ENCODE measurements around the gene DHX32. TPM values are rescaled to one million over a fixed set of nuclear protein-coding genes. Genes with fewer than 3 reads are reported as not detected.

Gene DHX32
- total RNA-seq, 1 experiment from 2014 or later = 36.2 TPM

- BruUV-seq (replicated peaks) = no TSS peak
- Histone ChIP-seq H3K9me3 (ENCODE audit: low read depth, low read length, poor library complexity, severe bottlenecking) (no peaks in the 10 kb centered on the region), H3K36me3 (ENCODE audit: insufficient read depth, low read length, poor library complexity, severe bottlenecking) (peaks cover 19% of the 10 kb centered on the region), H3K27ac (ENCODE audit: low read depth, low read length, poor library complexity, severe bottlenecking) (no peak overlapping the region), H3K4me1 (ENCODE audit: insufficient read depth, low read length, poor library complexity, severe bottlenecking) (no peaks in the 10 kb centered on the region), H3K4me3 (ENCODE audit: low read depth, low read length, poor library complexity, severe bottlenecking) (no peak overlapping the region), H3K27me3 (replicated peaks; ENCODE audit: insufficient read depth, low read depth, low read length, poor library complexity) (no peaks in the 10 kb centered on the region)
- intact Hi-C loops (cut with micrococcal nuclease; ENCODE audit: unreplicated experiment) = no loop called here
- CTCF ChIA-PET = no interaction called here
- TF ChIP-seq EZH2 (IDR thresholded peaks at IDR 0.05; ENCODE audit: borderline replicate concordance, low read depth, low read length, poor library complexity, severe bottlenecking) (no peak), CTCF (conservative IDR thresholded peaks at IDR 0.05; ENCODE audit: low read depth, low read length) (no peak)
- no peak for DNase-seq (ENCODE audit: low spot score)
- POLR2A ChIA-PET (ENCODE audit: low non-redundant PET) = no interaction called here
Observed at GRCh38 chr10:125849448-125849847, 31.6 kb downstream of the DHX32 start.

GRCh38 chr10:125848857-125849256 is 32.2 kb downstream of the DHX32 start:
- ChIA-PET CTCF (no interaction called here), POLR2A (ENCODE audit: low non-redundant PET) (no interaction called here)
- no peak for DNase-seq (ENCODE audit: low spot score)
- Histone ChIP-seq H3K27me3 (replicated peaks; ENCODE audit: insufficient read depth, low read depth, low read length, poor library complexity) (no peaks in the 10 kb centered on the region), H3K4me3 (ENCODE audit: low read depth, low read length, poor library complexity, severe bottlenecking) (no peak overlapping the region), H3K9me3 (ENCODE audit: low read depth, low read length, poor library complexity, severe bottlenecking) (no peaks in the 10 kb centered on the region), H3K4me1 (ENCODE audit: insufficient read depth, low read length, poor library complexity, severe bottlenecking) (no peaks in the 10 kb centered on the region), H3K36me3 (ENCODE audit: insufficient read depth, low read length, poor library complexity, severe bottlenecking) (peaks cover 19% of the 10 kb centered on the region), H3K27ac (ENCODE audit: low read depth, low read length, poor library complexity, severe bottlenecking) (no peak overlapping the region)
- no TSS peak for BruUV-seq (replicated peaks)
- no peak for TF ChIP-seq CTCF (conservative IDR thresholded peaks at IDR 0.05; ENCODE audit: low read depth, low read length)
- TF ChIP-seq EZH2 (IDR thresholded peaks at IDR 0.05; ENCODE audit: borderline replicate concordance, low read depth, low read length, poor library complexity, severe bottlenecking) = no peak
- intact Hi-C loops (cut with micrococcal nuclease; ENCODE audit: unreplicated experiment) = no loop called here

GRCh38 chr10:125848371-125848770 is 32.7 kb downstream of the DHX32 start:
- intact Hi-C loops (cut with micrococcal nuclease; ENCODE audit: unreplicated experiment) = no loop called here

More at GRCh38 chr10:125848371-125848770, 32.7 kb downstream of the DHX32 start:
- no peak overlapping the region for H3K4me3 ChIP-seq (ENCODE audit: low read depth, low read length, poor library complexity, severe bottlenecking)
- H3K27ac ChIP-seq (ENCODE audit: low read depth, low read length, poor library complexity, severe bottlenecking) = no peak overlapping the region
- CTCF ChIA-PET = no interaction called here
- H3K27me3 ChIP-seq (replicated peaks; ENCODE audit: insufficient read depth, low read depth, low read length, poor library complexity) = no peaks in the 10 kb centered on the region
- no peaks in the 10 kb centered on the region for H3K4me1 ChIP-seq (ENCODE audit: insufficient read depth, low read length, poor library complexity, severe bottlenecking)
- peaks cover 19% of the 10 kb centered on the region for H3K36me3 ChIP-seq (ENCODE audit: insufficient read depth, low read length, poor library complexity, severe bottlenecking)
- TF ChIP-seq EZH2 (IDR thresholded peaks at IDR 0.05; ENCODE audit: borderline replicate concordance, low read depth, low read length, poor library complexity, severe bottlenecking) (no peak), CTCF (conservative IDR thresholded peaks at IDR 0.05; ENCODE audit: low read depth, low read length) (no peak)
- POLR2A ChIA-PET (ENCODE audit: low non-redundant PET) = no interaction called here
- no peaks in the 10 kb centered on the region for H3K9me3 ChIP-seq (ENCODE audit: low read depth, low read length, poor library complexity, severe bottlenecking)
- DNase-seq (ENCODE audit: low spot score) = no peak
- no TSS peak for BruUV-seq (replicated peaks)
